ENCODE measurements around the gene ANKRD42. TPM values are rescaled to one million over a fixed set of nuclear protein-coding genes. Genes with fewer than 3 reads are reported as not detected.
"Not testable (repeated sequence)": the region's sequence is repeated elsewhere in the genome, so short reads cannot be mapped to it uniquely, and the experiment has no call there.

ANKRD42 gene
- total RNA-seq, 6 experiments from 2014 or later: 3.2 to 5.9 (median 3.6) TPM

DNA sequence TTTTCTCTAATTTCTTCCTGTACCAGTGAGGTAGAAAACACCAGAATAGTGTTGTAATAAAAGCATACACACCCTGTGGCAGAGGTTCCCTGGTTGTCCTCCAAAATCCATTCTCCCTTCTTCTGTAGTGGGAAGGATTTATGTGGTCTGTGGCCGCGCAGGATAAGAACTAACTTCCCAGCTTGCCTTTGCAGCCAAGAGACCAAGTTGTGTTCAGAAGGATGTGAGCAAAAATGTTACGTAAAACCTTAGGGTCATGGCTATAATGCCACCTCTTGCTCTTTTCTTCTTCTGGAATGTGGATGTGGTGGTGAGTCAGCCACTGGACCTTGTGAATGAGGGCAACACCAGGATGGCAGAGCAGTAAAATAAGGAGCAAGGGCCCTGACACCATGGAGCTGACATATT, 64.3 kb downstream of the ANKRD42 start:
- no peak for DNase-seq
- Histone ChIP-seq H3K27ac (peak overlapping the region in 2 of 3 donors; percentile 46 to 77), H3K4me3 (no peak overlapping the region), H3K27me3 (no peaks in the 10 kb centered on the region), H3K36me3 (peaks cover 0 to 25% (median 2%) of the 10 kb centered on the region in 4 donors), H3K9me3 (no peaks in the 10 kb centered on the region), H3K4me1 (peaks cover 0 to 23% (median 4%) of the 10 kb centered on the region in 4 donors)
- 66% methylated on average over 3 of the region's 3 CpGs for WGBS (ENCODE audit: insufficient coverage, low coverage, low lambda C conversion rate, missing lambda C conversion rate)
- peak in 3 of 4 donors; percentile 37 to 60 (median 45) for ATAC-seq
- intact Hi-C loops (cut with DNase I): no loop called here
- TF ChIP-seq, protein P1, sequence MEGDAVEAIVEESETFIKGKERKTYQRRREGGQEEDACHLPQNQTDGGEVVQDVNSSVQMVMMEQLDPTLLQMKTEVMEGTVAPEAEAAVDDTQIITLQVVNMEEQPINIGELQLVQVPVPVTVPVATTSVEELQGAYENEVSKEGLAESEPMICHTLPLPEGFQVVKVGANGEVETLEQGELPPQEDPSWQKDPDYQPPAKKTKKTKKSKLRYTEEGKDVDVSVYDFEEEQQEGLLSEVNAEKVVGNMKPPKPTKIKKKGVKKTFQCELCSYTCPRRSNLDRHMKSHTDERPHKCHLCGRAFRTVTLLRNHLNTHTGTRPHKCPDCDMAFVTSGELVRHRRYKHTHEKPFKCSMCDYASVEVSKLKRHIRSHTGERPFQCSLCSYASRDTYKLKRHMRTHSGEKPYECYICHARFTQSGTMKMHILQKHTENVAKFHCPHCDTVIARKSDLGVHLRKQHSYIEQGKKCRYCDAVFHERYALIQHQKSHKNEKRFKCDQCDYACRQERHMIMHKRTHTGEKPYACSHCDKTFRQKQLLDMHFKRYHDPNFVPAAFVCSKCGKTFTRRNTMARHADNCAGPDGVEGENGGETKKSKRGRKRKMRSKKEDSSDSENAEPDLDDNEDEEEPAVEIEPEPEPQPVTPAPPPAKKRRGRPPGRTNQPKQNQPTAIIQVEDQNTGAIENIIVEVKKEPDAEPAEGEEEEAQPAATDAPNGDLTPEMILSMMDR (IDR thresholded peaks at IDR 0.05): no peak
- TF ChIP-seq POLR2A (IDR thresholded peaks at IDR 0.05): no peak

DNA sequence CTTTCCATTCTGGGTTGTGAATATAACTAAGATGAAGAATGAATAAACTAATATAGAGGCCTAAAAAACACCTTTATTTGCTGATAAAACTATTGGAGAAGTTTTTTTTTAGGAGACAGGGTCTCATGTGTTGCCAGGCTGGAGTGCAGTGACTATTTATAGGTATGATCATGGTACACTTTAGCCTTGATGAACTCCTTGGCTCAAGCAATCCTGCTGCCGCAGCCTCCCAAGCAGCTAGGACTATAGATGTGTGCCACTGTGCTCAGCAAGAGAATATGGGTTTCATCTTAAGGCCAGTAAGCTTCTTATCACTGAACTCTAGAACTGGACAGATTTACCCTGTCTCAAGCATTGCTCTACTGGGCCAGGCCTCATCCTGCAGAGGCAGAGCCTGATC, 66.0 kb downstream of the ANKRD42 start:
- ATAC-seq: no peak
- Histone ChIP-seq H3K36me3 (peaks cover 0 to 43% (median 5%) of the 10 kb centered on the region in 4 donors), H3K27ac (no peak overlapping the region), H3K4me1 (peaks cover 0 to 22% (median 4%) of the 10 kb centered on the region in 4 donors), H3K27me3 (no peaks in the 10 kb centered on the region), H3K9me3 (no peaks in the 10 kb centered on the region), H3K4me3 (no peak overlapping the region)
- intact Hi-C loops (cut with DNase I): no loop called here
- DNase-seq: no peak
- WGBS (ENCODE audit: insufficient coverage, low coverage, low lambda C conversion rate, missing lambda C conversion rate): 80% methylated on average over 1 of the region's 1 CpG
- TF ChIP-seq, protein P1 (IDR thresholded peaks at IDR 0.05): no peak
- no peak for TF ChIP-seq POLR2A (IDR thresholded peaks at IDR 0.05)

DNA sequence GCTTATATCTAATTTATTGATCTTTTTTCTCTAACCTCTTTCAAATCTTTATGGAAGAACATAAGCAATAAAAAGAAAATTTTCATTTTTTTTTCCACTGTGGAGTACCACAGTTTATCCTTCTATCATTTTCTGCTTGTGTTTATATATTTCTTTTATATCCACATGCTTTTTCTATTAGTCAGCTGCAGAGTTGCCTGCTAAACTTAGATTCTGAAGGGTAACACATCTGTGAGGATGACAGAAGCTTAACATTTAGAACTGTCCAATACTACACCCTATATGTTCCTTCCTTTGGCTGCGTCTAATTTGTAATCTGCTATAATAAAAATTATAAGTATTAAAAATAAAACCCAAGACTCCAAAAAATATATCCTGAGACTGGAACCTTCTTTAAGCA, 71.8 kb downstream of the ANKRD42 start:
- peaks cover 0 to 36% (median 17%) of the 10 kb centered on the region in 4 donors for H3K36me3 ChIP-seq

DNA sequence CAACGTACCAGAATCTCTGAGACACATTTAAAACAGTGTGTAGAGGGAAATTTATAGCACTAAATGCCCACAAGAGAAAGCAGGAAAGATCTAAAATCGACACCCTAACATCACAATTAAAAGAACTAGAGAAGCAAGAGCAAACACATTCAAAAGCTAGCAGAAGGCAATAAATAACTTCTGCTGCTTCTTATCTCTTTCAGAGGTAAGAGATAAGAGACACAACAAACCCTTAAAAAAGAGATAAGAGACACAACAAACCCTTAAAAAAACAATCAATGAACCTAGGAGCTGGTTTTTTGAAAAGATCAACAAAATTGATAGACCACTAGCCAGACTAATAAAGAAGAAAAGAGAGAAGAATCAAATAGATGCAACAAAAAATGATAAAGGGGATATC, 75.6 kb downstream of the ANKRD42 start:
- H3K27me3 ChIP-seq; H3K27ac ChIP-seq; intact Hi-C loops (cut with DNase I); H3K4me1 ChIP-seq; H3K9me3 ChIP-seq; DNase-seq; H3K4me3 ChIP-seq; ATAC-seq: not testable (repeated sequence)
- 52% methylated on average over 2 of the region's 2 CpGs for WGBS (ENCODE audit: insufficient coverage, low coverage, low lambda C conversion rate, missing lambda C conversion rate)
- H3K36me3 ChIP-seq: peaks cover 6 to 39% (median 25%) of the 10 kb centered on the region in 4 donors

More for the DNA sequence above, 71.8 kb downstream of the ANKRD42 start:
- ATAC-seq: no peak
- Histone ChIP-seq H3K27ac (no peak overlapping the region), H3K9me3 (no peaks in the 10 kb centered on the region), H3K4me3 (no peak overlapping the region), H3K4me1 (no peaks in the 10 kb centered on the region), H3K27me3 (no peaks in the 10 kb centered on the region)
- intact Hi-C loops (cut with DNase I): no loop called here
- 88% methylated on average over 1 of the region's 1 CpG for WGBS (ENCODE audit: insufficient coverage, low coverage, low lambda C conversion rate, missing lambda C conversion rate)
- TF ChIP-seq POLR2A (IDR thresholded peaks at IDR 0.05): no peak
- TF ChIP-seq, protein P1 (IDR thresholded peaks at IDR 0.05): no peak
- DNase-seq: no peak

DNA sequence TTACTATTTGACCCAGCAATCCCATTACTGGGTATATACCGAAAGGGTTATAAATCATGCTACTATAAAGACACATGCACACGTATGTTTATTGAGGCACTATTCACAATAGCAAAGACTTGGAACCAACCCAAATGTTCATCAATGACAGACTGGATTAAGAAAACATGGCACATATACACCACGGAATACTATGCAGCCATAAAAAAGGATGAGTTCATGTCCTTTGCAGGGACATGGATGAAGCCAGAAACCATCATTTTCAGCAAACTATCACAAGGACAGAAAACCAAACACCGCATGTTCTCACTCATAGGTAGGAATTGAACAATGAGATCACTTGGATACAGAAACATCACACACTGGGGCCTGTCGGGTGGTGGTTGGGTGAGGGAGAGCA, 78.2 kb downstream of the ANKRD42 start:
- H3K9me3 ChIP-seq; H3K4me1 ChIP-seq; intact Hi-C loops (cut with DNase I); H3K27ac ChIP-seq; DNase-seq; H3K4me3 ChIP-seq; ATAC-seq; H3K27me3 ChIP-seq: not testable (repeated sequence)
- peaks cover 6 to 42% (median 22%) of the 10 kb centered on the region in 4 donors for H3K36me3 ChIP-seq
- WGBS (ENCODE audit: insufficient coverage, low coverage, low lambda C conversion rate, missing lambda C conversion rate): 94% methylated on average over 5 of the region's 5 CpGs

DNA sequence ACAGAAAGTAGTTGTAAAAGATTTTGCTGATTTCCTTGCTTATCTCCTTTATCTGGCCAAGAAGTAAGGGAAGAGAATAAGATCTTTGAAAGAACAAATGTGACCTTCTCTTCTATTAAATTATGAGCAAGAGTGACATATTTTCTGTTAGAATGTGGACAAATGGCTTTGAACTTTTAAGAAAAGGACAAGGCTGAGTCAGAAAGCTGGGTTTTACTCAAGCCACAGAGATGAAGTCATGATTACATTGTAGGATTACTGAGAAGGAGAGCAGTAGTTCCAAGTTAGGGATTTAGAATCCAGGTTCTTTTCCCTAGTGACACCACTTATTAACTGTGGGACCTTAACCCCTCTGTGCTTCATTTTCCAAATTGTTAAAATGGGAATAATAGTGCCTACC, 79.1 kb downstream of the ANKRD42 start:
- H3K27ac ChIP-seq: no peak overlapping the region
- H3K27me3 ChIP-seq: no peaks in the 10 kb centered on the region
- peaks cover 6 to 50% (median 21%) of the 10 kb centered on the region in 4 donors for H3K36me3 ChIP-seq
- intact Hi-C loops (cut with DNase I): no loop called here
- TF ChIP-seq, protein P1 (IDR thresholded peaks at IDR 0.05): no peak
- TF ChIP-seq POLR2A (IDR thresholded peaks at IDR 0.05): no peak
- no peak overlapping the region for H3K4me3 ChIP-seq
- ATAC-seq (no peak), DNase-seq (no peak)
- no peaks in the 10 kb centered on the region for H3K9me3 ChIP-seq
- H3K4me1 ChIP-seq: no peaks in the 10 kb centered on the region

Measured in right lobe of liver (tissue), 6 donors.